Activated CD4-positive, alpha-beta T cell treated with anti-CD3 and anti-CD28 coated beads for 36 hours (primary cell): ENCODE data around the gene TFEB. TPM values are rescaled to one million over a fixed set of nuclear protein-coding genes. Genes with fewer than 3 reads are reported as not detected.

ENCODE experiments used
- ATAC-seq: fragments of 200-7000 bp; cut with Tn5 transposase; one replicate; pipeline ENCODE4 v1.10.0; 2021; ENCODE audit warnings: mild to moderate bottlenecking, moderate library complexity
- CTCF ChIA-PET: fragments of 350-600 bp; sonication (Branson Sonifier 250); formaldehyde crosslinking; loops from one replicate; lab custom pipeline; 2021; ENCODE audit warnings: antibody characterized with exemption; lab: Charles Lee
- POLR2A ChIA-PET: fragments of 350-600 bp; sonication (Branson Sonifier 250); formaldehyde crosslinking; loops from one replicate; lab custom pipeline; 2021; ENCODE audit warnings: antibody characterized with exemption, inconsistent platforms; lab: Charles Lee
- DNase-seq: peaks from one replicate; pipeline ENCODE4 v3.0.0-alpha.2; 2020
- H3K27ac Mint-ChIP-seq: one replicate; pipeline ENCODE4 v1.8.0; 2021; ENCODE audit warnings: mixed read lengths
- H3K27me3 Mint-ChIP-seq: one replicate; pipeline ENCODE4 v1.8.0; 2021; ENCODE audit warnings: mixed read lengths
- H3K36me3 Mint-ChIP-seq: one replicate; pipeline ENCODE4 v1.8.0; 2021; ENCODE audit warnings: low read depth, mixed read lengths
- H3K4me1 Mint-ChIP-seq: one replicate; pipeline ENCODE4 v1.8.0; 2021; ENCODE audit warnings: mixed read lengths
- H3K4me3 Mint-ChIP-seq: one replicate; pipeline ENCODE4 v1.8.0; 2021; ENCODE audit warnings: mild to moderate bottlenecking, moderate library complexity, mixed read lengths
- H3K9me3 Mint-ChIP-seq: one replicate; pipeline ENCODE4 v1.8.0; 2021; ENCODE audit warnings: low read depth, mixed read lengths
- intact Hi-C, 2 experiments: fragments of 100-400 bp; cut with DNase I in 1 of 2; cut with micrococcal nuclease in 1 of 2; formaldehyde crosslinking; loops; one replicate each; pipeline versions ENCODE4 v1.14.2 to v1.15.1; 2022 to 2024; cut with DNase I, micrococcal nuclease
- total RNA-seq, 2 experiments: library from RNA; stranded (reverse); gene quantifications; one replicate each; pipeline ENCODE4 v1.2.3, GENCODE V29; 2021

Gene TFEB
- total RNA-seq, 2 experiments from 2014 or later = 8.5 to 9.2 TPM

GRCh38 chr6:41676431-41676830, 59.0 kb downstream of the TFEB start:
- ATAC-seq (no peak), DNase-seq (no peak)
- Mint-ChIP-seq H3K27me3 (peaks cover 5% of the 10 kb centered on the region), H3K4me3 (no peak overlapping the region), H3K36me3 (no peaks in the 10 kb centered on the region), H3K27ac (no peak overlapping the region), H3K9me3 (no peaks in the 10 kb centered on the region), H3K4me1 (no peaks in the 10 kb centered on the region)
- ChIA-PET CTCF (interaction anchor here (0.8 kb wide), 1 partner anchor 52 kb away, joined by 3 read pairs; no protein-coding TSS in a partner anchor), POLR2A (no interaction called here)
- intact Hi-C loops = no loop called here

- Mint-ChIP-seq H3K36me3 (no peaks in the 10 kb centered on the region), H3K27me3 (peaks cover 5% of the 10 kb centered on the region), H3K4me1 (no peaks in the 10 kb centered on the region), H3K27ac (no peak overlapping the region), H3K4me3 (no peak overlapping the region), H3K9me3 (no peaks in the 10 kb centered on the region)
- POLR2A ChIA-PET = no interaction called here
- ATAC-seq = no peak
- no peak for DNase-seq
- CTCF ChIA-PET = no interaction called here
- intact Hi-C loops = no loop called here
These were observed 59.4 kb downstream of the TFEB start for GRCh38 chr6:41675992-41676391.

GRCh38 chr6:41675176-41675775, 60.1 kb downstream of the TFEB start:
- POLR2A ChIA-PET = no interaction called here
- DNase-seq (no peak), ATAC-seq (no peak)
- no peaks in the 10 kb centered on the region for H3K36me3 Mint-ChIP-seq
- H3K9me3 Mint-ChIP-seq = no peaks in the 10 kb centered on the region
- no peaks in the 10 kb centered on the region for H3K4me1 Mint-ChIP-seq
- peaks cover 9% of the 10 kb centered on the region for H3K27me3 Mint-ChIP-seq
- no peak overlapping the region for H3K4me3 Mint-ChIP-seq
- intact Hi-C loops = no loop called here
- CTCF ChIA-PET = interaction anchor here (1.5 kb wide), 1 partner anchor 8 kb away, joined by 3 read pairs; no protein-coding TSS in a partner anchor
- H3K27ac Mint-ChIP-seq = no peak overlapping the region

- Mint-ChIP-seq H3K4me1 (no peaks in the 10 kb centered on the region), H3K9me3 (no peaks in the 10 kb centered on the region), H3K4me3 (no peak overlapping the region), H3K36me3 (no peaks in the 10 kb centered on the region), H3K27ac (no peak overlapping the region), H3K27me3 (peaks cover 9% of the 10 kb centered on the region)
- DNase-seq (no peak), ATAC-seq (no peak)
- POLR2A ChIA-PET = no interaction called here
- CTCF ChIA-PET = interaction anchor here (1.1 to 1.5 kb wide), 2 partner anchors 9 to 11 kb away, joined by 3 read pairs; no protein-coding TSS in a partner anchor
- intact Hi-C loops = no loop called here
These were observed 61.0 kb downstream of the TFEB start for GRCh38 chr6:41674231-41675000.

- Mint-ChIP-seq H3K27me3 (peaks cover 9% of the 10 kb centered on the region), H3K4me3 (no peak overlapping the region), H3K27ac (no peak overlapping the region), H3K36me3 (no peaks in the 10 kb centered on the region), H3K4me1 (no peaks in the 10 kb centered on the region), H3K9me3 (peaks cover 3% of the 10 kb centered on the region)
- intact Hi-C loops = no loop called here
- CTCF ChIA-PET = interaction anchor here (1.1 to 1.5 kb wide), 3 partner anchors 10 to 306 kb away, joined by 3 to 4 read pairs (median 3); no protein-coding TSS in a partner anchor
- DNase-seq (no peak), ATAC-seq (no peak)
- POLR2A ChIA-PET = no interaction called here
These were observed 61.8 kb downstream of the TFEB start for GRCh38 chr6:41673704-41674000.

- ChIA-PET CTCF (interaction anchor here (0.6 to 1.4 kb wide), 4 partner anchors 13 to 305 kb away, joined by 3 to 4 read pairs (median 3); no protein-coding TSS in a partner anchor), POLR2A (no interaction called here)
- H3K4me3 Mint-ChIP-seq = no peak overlapping the region
- no peaks in the 10 kb centered on the region for H3K4me1 Mint-ChIP-seq
- H3K36me3 Mint-ChIP-seq = no peaks in the 10 kb centered on the region
- ATAC-seq (no peak), DNase-seq (no peak)
- intact Hi-C loops = no loop called here
- peaks cover 9% of the 10 kb centered on the region for H3K27me3 Mint-ChIP-seq
- peaks cover 3% of the 10 kb centered on the region for H3K9me3 Mint-ChIP-seq
- no peak overlapping the region for H3K27ac Mint-ChIP-seq
These were observed 62.3 kb downstream of the TFEB start for GRCh38 chr6:41672816-41673703.

- no peak overlapping the region for H3K4me3 Mint-ChIP-seq
- intact Hi-C loops = no loop called here
- no peaks in the 10 kb centered on the region for H3K36me3 Mint-ChIP-seq
- ChIA-PET CTCF (interaction anchor here (0.6 kb wide), 1 partner anchor 25 kb away, joined by 3 read pairs; no protein-coding TSS in a partner anchor), POLR2A (no interaction called here)
- no peak overlapping the region for H3K27ac Mint-ChIP-seq
- peaks cover 3% of the 10 kb centered on the region for H3K9me3 Mint-ChIP-seq
- H3K27me3 Mint-ChIP-seq = peaks cover 11% of the 10 kb centered on the region
- ATAC-seq = no peak
- H3K4me1 Mint-ChIP-seq = no peaks in the 10 kb centered on the region
- no peak for DNase-seq
These were observed 63.4 kb downstream of the TFEB start for GRCh38 chr6:41672016-41672415.

- no peaks in the 10 kb centered on the region for H3K36me3 Mint-ChIP-seq
- H3K4me1 Mint-ChIP-seq = no peaks in the 10 kb centered on the region
- DNase-seq (no peak), ATAC-seq (no peak)
- POLR2A ChIA-PET = no interaction called here
- CTCF ChIA-PET = interaction anchor here (1.6 kb wide), 1 partner anchor 12 kb away, joined by 5 read pairs; no protein-coding TSS in a partner anchor
- H3K27ac Mint-ChIP-seq = no peak overlapping the region
- H3K4me3 Mint-ChIP-seq = no peak overlapping the region
- peaks cover 3% of the 10 kb centered on the region for H3K9me3 Mint-ChIP-seq
- intact Hi-C loops = no loop called here
- H3K27me3 Mint-ChIP-seq = peaks cover 11% of the 10 kb centered on the region
These were observed 64.0 kb downstream of the TFEB start for GRCh38 chr6:41671376-41671775.

GRCh38 chr6:41670703-41671360, 64.6 kb downstream of the TFEB start:
- Mint-ChIP-seq H3K4me3 (no peak overlapping the region), H3K9me3 (peaks cover 3% of the 10 kb centered on the region), H3K27ac (no peak overlapping the region), H3K4me1 (no peaks in the 10 kb centered on the region), H3K27me3 (peaks cover 11% of the 10 kb centered on the region), H3K36me3 (no peaks in the 10 kb centered on the region)
- ChIA-PET CTCF (interaction anchor here (1.6 kb wide), 1 partner anchor 13 kb away, joined by 5 read pairs; no protein-coding TSS in a partner anchor), POLR2A (no interaction called here)
- DNase-seq = no peak
- no peak for ATAC-seq
- intact Hi-C loops = no loop called here

- no peak overlapping the region for H3K4me3 Mint-ChIP-seq
- ChIA-PET CTCF (no interaction called here), POLR2A (no interaction called here)
- DNase-seq (no peak), ATAC-seq (no peak)
- H3K27ac Mint-ChIP-seq = no peak overlapping the region
- H3K36me3 Mint-ChIP-seq = no peaks in the 10 kb centered on the region
- H3K4me1 Mint-ChIP-seq = no peaks in the 10 kb centered on the region
- intact Hi-C loops = no loop called here
- peaks cover 3% of the 10 kb centered on the region for H3K9me3 Mint-ChIP-seq
- H3K27me3 Mint-ChIP-seq = peaks cover 11% of the 10 kb centered on the region
These were observed 66.4 kb downstream of the TFEB start for GRCh38 chr6:41668968-41669367.

GRCh38 chr6:41667195-41667594, 68.2 kb downstream of the TFEB start:
- Mint-ChIP-seq H3K36me3 (no peaks in the 10 kb centered on the region), H3K4me1 (no peaks in the 10 kb centered on the region), H3K4me3 (no peak overlapping the region), H3K9me3 (peaks cover 3% of the 10 kb centered on the region), H3K27me3 (peaks cover 18% of the 10 kb centered on the region), H3K27ac (no peak overlapping the region)
- intact Hi-C loops = no loop called here
- ChIA-PET POLR2A (no interaction called here), CTCF (no interaction called here)
- DNase-seq (no peak), ATAC-seq (no peak)
